ENCODE results near the gene DUSP1.

DUSP1 gene

DNA sequence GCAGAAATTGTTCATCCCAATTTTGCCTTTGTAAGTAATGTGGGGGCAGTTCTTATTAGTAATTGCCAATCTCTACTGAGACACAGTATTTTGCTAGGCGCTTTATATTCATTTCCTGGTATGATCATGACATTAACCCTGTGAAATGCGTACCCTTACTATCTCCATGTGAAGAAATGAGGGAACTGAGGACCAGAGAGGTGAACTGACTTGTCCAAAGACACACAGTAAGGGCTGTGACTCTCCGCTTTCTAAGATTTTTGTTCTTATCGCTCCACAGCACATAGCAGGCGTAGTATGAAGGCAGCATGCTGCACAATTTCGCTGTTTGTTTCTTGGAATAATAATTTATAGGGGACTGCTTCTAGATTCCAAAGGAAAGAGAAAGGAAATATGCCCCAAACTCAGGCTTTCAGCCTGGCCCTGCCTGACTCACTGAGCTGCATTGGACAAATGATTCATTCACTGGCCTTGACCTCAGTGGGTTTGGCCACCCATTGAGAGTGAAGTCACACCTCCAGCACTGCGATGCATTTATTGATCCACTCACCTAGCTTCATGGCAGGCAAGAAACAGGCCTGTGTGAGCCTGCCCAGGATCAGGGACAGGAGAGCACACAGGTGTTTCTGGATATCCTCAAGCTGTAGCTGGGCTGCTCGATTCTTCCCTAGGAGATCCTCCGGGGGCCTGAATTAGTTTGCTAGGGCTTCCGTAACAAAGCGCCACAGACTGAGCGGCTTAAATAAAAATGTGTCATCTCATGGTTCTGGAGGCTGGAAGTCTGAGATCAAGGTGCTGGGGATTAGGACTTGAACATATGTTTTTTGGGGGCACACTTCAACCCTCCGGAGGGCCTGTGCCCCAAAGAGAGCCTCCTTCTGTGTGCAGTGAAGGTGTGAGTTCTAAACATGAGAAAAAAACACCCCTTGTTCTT is 7.2 kb upstream of the DUSP1 start:
- DNase-seq: peak; percentile 35

DNA sequence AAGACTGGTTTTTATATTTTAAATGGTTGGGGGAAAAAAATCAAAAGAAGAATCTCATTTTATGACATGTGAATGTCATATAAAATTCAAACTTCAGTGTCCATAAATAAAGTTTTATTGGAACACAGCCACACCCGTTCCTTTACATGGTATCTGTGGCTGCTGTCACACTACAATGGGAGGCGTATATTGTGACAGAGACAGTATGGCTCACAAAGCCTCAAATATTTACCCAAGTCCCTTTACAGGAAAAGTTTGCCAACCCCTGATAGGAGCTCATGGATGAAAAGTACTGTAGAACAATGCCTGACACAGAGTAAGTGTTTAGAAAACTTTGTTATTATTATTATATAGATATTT is 5.2 kb upstream of the DUSP1 start:
- DNase-seq: peak; percentile 15

- no peak for DNase-seq
These were observed 4.6 kb upstream of the DUSP1 start for GRCh38 chr5:172775326-172776234.

DNA sequence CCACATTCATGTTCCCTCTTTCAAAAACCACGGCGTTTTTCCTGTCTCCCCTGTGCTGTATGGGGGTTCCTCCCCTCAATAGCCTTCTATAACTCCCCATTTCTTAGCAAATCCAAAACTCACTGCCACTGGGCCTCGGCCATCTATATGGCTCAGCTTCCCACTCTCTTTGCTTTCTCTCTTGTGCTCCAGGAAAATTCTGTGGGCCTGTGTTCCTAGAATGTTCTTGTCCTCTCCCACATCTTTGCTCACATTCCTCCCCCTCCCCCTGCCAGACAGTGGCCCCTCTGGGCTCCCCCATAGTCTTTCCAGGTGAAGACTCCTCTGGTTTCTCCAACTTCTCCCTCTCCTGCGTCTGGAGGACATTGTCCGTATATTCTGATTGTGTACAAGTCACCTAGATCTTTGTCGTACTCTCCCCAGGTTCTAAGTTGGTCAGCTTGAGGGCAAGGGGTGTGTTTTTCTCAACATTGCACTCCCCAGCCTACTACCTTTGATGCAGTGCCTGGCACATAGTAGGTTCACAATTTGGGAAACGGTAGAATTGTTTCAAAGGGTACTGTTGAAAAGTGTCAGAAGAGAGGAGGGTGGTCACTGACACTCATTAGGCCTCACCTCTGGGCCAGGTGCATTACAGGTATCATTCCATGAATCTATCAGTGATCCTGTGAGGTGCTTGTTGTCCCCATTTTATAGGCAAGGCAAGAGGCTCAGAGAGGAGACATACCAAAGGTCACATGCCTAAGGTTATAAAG is 3.7 kb upstream of the DUSP1 start:
- DNase-seq: no peak

GRCh38 chr5:172773481-172774469 is 2.8 kb upstream of the DUSP1 start:
- no peak for DNase-seq

GRCh38 chr5:172772112-172772906 is 1.3 kb upstream of the DUSP1 start:
- DNase-seq: peak; percentile 78

- peak; percentile 67 for DNase-seq
These were observed 580 bp upstream of the DUSP1 start for GRCh38 chr5:172771439-172772111.

GRCh38 chr5:172770374-172770674 is 671 bp downstream of the DUSP1 start:
- DNase-seq: no peak

- peak; percentile 70 for DNase-seq
These were observed 1.2 kb downstream of the DUSP1 start for GRCh38 chr5:172769616-172770373.

DNA sequence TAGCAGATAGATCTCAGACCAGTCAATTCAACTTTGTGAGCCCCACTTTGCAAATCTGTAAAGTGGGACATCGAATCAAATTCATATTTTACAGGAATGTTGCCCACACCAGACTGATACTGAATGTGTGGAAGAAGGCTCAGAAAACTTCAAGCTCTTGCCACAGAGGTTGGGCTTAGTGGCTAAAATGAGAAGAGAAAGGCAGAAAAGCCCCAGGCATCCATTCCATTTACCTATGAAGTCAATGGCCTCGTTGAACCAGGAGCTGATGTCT is 1.7 kb downstream of the DUSP1 start:
- DNase-seq: no peak

GRCh38 chr5:172768573-172769341 is 2.2 kb downstream of the DUSP1 start:
- DNase-seq: no peak

DNA sequence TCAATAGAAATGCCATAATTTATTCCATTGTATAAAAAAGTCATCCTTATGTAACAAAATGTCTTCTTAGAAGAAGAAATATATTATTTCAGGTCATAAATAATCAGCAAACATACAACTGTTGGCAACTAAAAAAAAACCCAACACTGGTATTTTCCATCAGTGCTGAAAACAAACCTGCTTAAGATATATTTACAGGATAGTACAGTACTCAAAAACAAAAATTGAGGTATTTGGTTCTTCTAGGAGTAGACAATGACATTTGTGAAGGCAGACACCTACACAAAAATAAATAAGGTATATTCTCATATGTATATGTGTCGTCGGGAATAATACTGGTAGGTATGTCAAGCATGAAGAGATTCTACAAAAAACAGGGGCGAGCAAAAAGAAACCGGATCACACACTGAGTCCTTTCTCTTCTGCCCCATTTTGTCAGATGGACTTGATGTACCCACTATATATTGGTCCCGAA is 2.9 kb downstream of the DUSP1 start:
- DNase-seq: no peak

- peak; percentile 17 for DNase-seq
These were observed 4.5 kb downstream of the DUSP1 start for GRCh38 chr5:172766287-172767108.

GRCh38 chr5:172765766-172766286 is 5.2 kb downstream of the DUSP1 start:
- peak; percentile 55 for DNase-seq

- peak; percentile 99 for DNase-seq
These were observed 5.9 kb downstream of the DUSP1 start for GRCh38 chr5:172764861-172765765.

DNA sequence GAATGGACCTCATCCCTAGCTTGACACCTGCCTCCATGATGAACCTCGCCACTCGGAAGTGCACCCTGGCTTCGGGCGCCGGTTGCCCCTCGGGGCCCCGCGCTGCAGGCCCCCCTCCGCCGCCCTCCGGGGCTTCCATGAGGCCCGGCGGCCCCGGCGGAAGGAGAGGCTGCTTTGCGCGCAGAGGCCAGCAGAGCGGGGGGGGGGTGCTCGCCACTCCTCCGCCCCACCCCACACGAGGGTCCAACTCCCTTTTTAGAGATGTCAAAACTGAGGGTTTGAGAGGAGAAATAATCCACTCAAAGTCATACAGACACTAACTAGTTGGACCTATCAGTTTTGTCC is 7.9 kb downstream of the DUSP1 start:
- DNase-seq: no peak
